Activated CD8-positive, alpha-beta memory T cell treated with anti-CD3 and anti-CD28 coated beads, Interleukin-2, amount 10 ng/mL, durations not matched to agents 7 days and 5 days (primary cell): ENCODE measurements around the gene TM6SF1. TPM values are rescaled to one million over a fixed set of nuclear protein-coding genes. Genes with fewer than 3 reads are reported as not detected.
"Not testable (repeated sequence)": the region's sequence is repeated elsewhere in the genome, so short reads cannot be mapped to it uniquely, and the experiment has no call there.

Source experiments
- ATAC-seq: fragments of 150-1000 bp; cut with Tn5 transposase; one replicate; pipeline ENCODE4 v1.10.0; 2021; ENCODE audit warnings: moderate library complexity
- CTCF ChIA-PET: fragments of 350-600 bp; sonication (Branson Sonifier 250); formaldehyde crosslinking; loops from one replicate; lab custom pipeline; 2021; ENCODE audit warnings: antibody characterized with exemption; lab: Charles Lee
- DNase-seq: peaks from one replicate; pipeline ENCODE4 v3.0.0-alpha.2; 2020
- H3K27ac Mint-ChIP-seq: one replicate; pipeline ENCODE4 v1.8.0; 2021; ENCODE audit warnings: mild to moderate bottlenecking, mixed read lengths
- H3K27me3 Mint-ChIP-seq: one replicate; pipeline ENCODE4 v1.8.0; 2021; ENCODE audit warnings: mixed read lengths
- H3K36me3 Mint-ChIP-seq: one replicate; pipeline ENCODE4 v1.8.0; 2021; ENCODE audit warnings: mild to moderate bottlenecking, mixed read lengths
- H3K4me1 Mint-ChIP-seq: one replicate; pipeline ENCODE4 v1.8.0; 2021; ENCODE audit warnings: mixed read lengths
- H3K4me3 Mint-ChIP-seq: one replicate; pipeline ENCODE4 v1.8.0; 2021; ENCODE audit warnings: mild to moderate bottlenecking, moderate library complexity, mixed read lengths
- H3K9me3 Mint-ChIP-seq: one replicate; pipeline ENCODE4 v1.8.0; 2022; ENCODE audit warnings: low read depth, mixed read lengths
- total RNA-seq, 2 experiments: library from RNA; stranded (reverse); gene quantifications; one replicate each; pipeline ENCODE4 v1.2.3, GENCODE V29; 2021

Gene TM6SF1
- total RNA-seq, 2 experiments from 2014 or later = 13.3 to 22.4 TPM

DNA sequence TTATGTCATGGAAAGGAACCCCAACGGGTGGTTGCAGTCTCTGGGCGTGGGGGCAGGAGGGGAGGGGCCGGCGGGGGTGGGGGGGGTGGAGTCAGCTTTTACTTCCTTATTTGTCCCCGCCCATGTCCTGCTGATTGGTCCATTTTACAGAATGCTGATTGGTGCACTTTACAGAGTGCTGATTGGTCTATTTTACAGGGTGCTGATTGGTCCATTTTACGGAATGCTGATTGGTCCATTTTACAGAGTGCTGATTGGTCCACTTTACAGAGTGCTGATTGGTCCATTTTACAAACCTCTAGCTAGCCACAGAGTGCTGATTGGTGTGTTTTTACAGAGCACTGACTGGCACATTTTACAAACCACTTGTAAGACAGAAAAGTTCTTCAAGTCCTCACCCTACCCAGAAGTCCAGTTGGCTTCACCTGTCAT lies 38.2 kb upstream of the TM6SF1 start:
- not testable (repeated sequence) for H3K4me3 Mint-ChIP-seq, ATAC-seq, H3K4me1 Mint-ChIP-seq, H3K27me3 Mint-ChIP-seq, H3K27ac Mint-ChIP-seq, H3K9me3 Mint-ChIP-seq
- H3K36me3 Mint-ChIP-seq = peaks cover 24% of the 10 kb centered on the region
- CTCF ChIA-PET = interaction anchor here (3.1 kb wide), 1 partner anchor 58 kb away, joined by 21 read pairs; the partner anchor contains the start of gene C15orf40
- DNase-seq = peak; percentile 45

DNA sequence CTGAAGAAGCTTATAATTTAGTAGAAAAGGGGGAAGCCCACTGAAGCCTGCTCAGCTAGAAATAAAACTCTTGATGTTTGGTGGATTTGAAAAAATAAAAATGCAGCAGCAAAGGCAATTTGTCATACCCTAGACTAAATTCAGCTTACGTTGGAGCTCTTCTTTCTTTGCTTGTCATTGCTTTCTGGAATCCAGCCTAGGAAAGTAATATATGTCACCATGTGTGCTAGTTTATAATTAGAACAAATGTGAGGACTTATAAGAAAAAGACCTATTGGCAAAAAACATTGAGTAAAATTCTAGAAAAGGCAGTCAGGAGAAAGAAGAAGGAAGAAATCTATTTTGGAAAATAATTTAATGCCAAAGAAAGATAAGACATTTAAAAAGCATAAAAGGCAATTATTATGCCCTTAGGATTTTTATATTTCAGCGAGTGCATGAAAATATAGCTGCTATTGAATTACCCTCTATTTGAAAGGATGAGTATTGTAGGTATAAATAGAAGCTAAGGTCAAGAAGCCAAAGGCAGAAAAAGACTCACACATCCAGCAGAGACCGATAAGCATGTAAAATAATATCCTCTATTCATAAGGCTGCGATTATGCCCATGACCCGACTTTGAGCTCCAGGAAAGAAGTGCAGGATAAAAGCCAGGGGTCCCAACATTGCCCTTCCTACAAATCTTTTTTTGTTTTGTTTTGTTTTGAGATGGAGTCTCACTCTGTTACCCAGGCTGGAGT lies 29.8 kb upstream of the TM6SF1 start:
- Mint-ChIP-seq H3K4me1 (peaks cover 14% of the 10 kb centered on the region), H3K9me3 (peaks cover 7% of the 10 kb centered on the region), H3K4me3 (no peak overlapping the region), H3K27ac (no peak overlapping the region), H3K36me3 (peaks cover 6% of the 10 kb centered on the region), H3K27me3 (peaks cover 38% of the 10 kb centered on the region)
- ATAC-seq (no peak), DNase-seq (no peak)
- CTCF ChIA-PET = no interaction called here

DNA sequence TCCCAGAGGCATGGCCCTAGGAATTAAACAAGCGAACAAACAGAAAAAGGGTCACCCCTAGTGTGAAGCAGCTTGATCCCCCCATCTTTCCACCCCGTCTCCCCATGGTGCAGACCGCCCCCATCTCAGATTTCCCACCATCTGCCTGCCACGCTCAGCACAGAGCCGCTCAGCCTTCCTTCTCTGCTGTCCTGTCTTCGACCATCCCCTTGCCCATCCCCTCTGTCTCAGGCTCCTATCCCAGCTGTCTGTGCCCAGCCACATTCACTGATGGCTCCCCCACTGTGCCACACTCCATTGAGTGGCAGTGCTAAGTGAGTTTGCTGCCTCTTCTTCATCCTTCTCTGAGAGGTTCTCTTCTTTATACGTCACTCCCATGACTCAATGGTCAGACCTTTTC lies 28.7 kb upstream of the TM6SF1 start:
- DNase-seq = no peak

DNA sequence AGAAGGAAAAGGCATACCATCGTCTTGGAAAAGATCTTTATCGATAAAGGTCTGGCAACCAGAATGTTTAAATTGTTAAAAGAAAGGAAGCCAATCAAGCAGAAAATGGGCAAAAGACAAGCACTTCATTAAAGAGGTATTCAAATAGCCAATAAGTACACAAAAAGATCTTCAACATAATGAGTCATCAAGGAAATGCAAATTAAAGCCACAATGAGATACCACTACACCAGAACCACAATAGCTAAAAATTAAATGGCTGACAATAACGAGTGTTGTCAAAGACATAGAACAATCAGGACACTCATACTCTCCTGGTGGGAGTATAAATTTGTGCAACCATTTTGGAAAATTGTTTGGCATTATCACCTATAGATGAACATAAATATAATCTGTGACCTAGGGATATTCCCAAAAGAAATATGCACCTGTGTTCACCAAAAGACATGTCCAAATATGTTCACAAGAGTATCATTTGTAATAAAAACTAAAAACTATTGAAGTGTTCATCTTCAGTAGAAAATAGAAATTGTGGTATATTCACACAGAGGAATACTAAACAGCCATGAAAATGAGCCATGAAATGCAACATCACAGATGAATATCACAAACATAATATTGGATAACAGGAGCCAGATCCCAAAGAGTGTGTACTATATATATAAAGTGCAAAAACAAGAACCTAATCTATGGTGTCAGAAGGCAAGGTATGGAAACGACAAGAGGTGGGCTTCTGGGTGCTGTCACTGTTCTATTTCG lies 26.0 kb upstream of the TM6SF1 start:
- CTCF ChIA-PET = interaction anchor here (1.1 kb wide), 1 partner anchor 41 kb away, joined by 3 read pairs; no protein-coding TSS in a partner anchor
- DNase-seq (no peak), ATAC-seq (peak; percentile 47)
- Mint-ChIP-seq H3K4me3 (no peak overlapping the region), H3K27ac (no peak overlapping the region), H3K36me3 (no peaks in the 10 kb centered on the region), H3K27me3 (peaks cover 56% of the 10 kb centered on the region), H3K4me1 (peaks cover 14% of the 10 kb centered on the region), H3K9me3 (no peaks in the 10 kb centered on the region)

More for the DNA sequence above, 28.7 kb upstream of the TM6SF1 start:
- ATAC-seq = no peak
- Mint-ChIP-seq H3K27ac (no peak overlapping the region), H3K9me3 (peaks cover 3% of the 10 kb centered on the region), H3K4me3 (no peak overlapping the region), H3K27me3 (peaks cover 47% of the 10 kb centered on the region), H3K4me1 (peaks cover 14% of the 10 kb centered on the region), H3K36me3 (peaks cover 3% of the 10 kb centered on the region)
- CTCF ChIA-PET = interaction anchor here (2.3 kb wide), 1 partner anchor 67 kb away, joined by 9 read pairs; the partner anchor contains the start of gene C15orf40

DNA sequence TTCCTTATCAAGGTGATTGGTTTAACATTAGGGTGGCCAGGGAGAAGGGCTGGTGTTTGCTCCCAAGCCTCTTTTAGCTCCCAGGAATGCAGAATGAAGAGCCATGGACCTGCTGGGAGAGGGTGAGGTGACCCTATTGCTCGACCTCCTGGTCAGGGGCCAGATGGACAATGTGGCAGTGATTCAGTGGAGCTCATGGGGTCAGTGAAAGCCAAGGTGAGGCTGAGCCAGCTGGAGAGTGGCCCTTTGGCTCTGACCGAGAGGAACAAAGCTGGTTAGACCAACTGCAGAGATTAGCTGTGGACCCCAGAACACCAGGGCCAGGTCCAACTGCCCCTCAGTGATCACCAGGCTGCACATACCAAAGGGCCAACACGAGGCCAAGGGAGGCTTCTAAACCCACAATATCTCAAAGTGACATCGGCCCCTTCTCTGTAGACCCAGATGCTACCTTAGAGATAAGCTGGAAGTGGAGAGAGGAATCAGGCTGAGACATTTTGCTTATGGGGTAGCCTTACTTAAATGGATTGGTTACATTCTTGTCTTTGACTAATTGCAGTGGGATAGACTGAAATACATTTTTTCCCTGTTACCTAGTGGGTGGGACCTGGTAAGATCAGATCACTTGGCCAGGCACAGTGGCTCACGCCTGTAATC lies 24.6 kb upstream of the TM6SF1 start:
- Mint-ChIP-seq H3K9me3 (no peaks in the 10 kb centered on the region), H3K27ac (no peak overlapping the region), H3K27me3 (peaks cover 59% of the 10 kb centered on the region), H3K36me3 (no peaks in the 10 kb centered on the region), H3K4me3 (no peak overlapping the region), H3K4me1 (peaks cover 14% of the 10 kb centered on the region)
- CTCF ChIA-PET = no interaction called here
- ATAC-seq = no peak
- DNase-seq = no peak

DNA sequence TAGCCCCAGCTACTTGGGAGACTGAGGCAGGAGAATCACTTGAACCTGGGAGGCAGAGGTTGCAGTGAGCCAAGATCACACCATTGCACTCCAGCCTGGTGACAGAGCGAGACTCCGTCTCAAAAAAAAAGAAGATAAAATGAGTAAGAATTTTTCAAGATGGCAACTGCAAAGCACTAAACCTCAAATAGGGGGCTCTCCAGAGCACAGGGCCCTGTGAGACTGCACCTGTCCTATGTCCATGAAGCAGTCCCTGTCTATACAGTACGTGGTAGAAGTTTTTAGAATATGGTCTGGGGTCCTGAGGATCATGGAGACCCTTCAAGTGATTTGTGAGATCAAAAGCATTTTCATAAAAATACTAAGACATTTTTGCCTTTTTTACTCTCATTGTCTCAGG lies 22.0 kb upstream of the TM6SF1 start:
- CTCF ChIA-PET, H3K9me3 Mint-ChIP-seq, ATAC-seq, H3K4me3 Mint-ChIP-seq, H3K27ac Mint-ChIP-seq, DNase-seq, H3K36me3 Mint-ChIP-seq: not testable (repeated sequence)
- Mint-ChIP-seq H3K27me3 (peaks cover 48% of the 10 kb centered on the region), H3K4me1 (peaks cover 11% of the 10 kb centered on the region)

DNA sequence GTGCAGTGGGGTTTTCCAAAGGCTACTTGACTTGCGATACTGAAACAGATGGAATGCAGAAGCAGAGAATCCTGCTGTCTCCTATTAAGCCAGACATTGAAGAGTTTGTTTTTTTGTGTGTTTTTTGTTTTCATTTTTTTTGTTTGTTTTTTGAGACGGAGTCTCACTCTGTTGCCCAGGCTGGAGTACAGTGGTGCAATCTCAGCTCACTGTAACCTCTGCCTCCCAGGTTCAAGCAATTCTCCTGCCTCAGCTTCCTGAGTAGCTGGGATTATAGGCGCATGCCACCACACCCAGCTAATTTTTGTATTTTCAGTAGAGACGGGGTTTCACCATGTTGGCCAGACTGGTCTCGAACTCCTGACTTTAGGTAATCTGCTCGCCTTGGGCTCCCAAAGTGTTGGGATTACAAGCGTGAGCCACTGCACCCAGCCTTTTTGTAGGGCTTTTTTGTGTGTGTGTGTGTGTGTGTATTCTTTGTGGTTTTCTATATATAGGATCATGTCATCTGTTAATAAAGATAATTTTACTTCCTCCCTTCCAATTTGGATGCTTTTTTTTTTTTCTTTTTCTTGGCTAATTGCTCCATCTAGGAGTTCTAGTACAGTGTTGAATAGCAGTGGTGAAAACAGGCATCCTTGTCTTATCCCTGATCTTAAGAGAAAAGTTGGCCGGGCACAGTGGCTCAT lies 21.4 kb upstream of the TM6SF1 start:
- DNase-seq, H3K27ac Mint-ChIP-seq, H3K36me3 Mint-ChIP-seq, ATAC-seq, H3K4me3 Mint-ChIP-seq, CTCF ChIA-PET, H3K9me3 Mint-ChIP-seq, H3K4me1 Mint-ChIP-seq: not testable (repeated sequence)
- H3K27me3 Mint-ChIP-seq = peaks cover 49% of the 10 kb centered on the region

DNA sequence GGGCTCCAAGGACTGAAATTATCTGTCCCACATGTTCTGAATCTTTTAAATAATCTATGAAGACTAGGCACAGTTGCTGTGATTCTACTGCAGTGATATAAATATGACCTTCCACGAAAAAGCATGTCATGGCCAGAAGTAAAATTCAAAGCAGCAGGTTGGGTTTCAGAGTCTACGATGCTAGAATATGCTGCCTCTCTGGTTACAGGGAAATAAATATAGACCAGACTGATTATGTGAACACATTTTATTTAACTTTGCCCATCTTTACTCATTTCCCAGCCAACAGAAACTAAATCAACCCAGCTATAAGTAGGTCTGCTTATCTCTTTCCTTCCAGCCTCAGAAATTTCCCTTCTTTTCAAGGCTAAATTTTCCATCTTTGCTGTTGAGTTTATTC lies 19.9 kb upstream of the TM6SF1 start:
- no peak overlapping the region for H3K27ac Mint-ChIP-seq
- H3K4me1 Mint-ChIP-seq = peaks cover 6% of the 10 kb centered on the region
- no peaks in the 10 kb centered on the region for H3K36me3 Mint-ChIP-seq
- CTCF ChIA-PET = no interaction called here
- DNase-seq = no peak
- H3K27me3 Mint-ChIP-seq = peaks cover 43% of the 10 kb centered on the region
- ATAC-seq = no peak
- H3K9me3 Mint-ChIP-seq = no peaks in the 10 kb centered on the region
- no peak overlapping the region for H3K4me3 Mint-ChIP-seq

DNA sequence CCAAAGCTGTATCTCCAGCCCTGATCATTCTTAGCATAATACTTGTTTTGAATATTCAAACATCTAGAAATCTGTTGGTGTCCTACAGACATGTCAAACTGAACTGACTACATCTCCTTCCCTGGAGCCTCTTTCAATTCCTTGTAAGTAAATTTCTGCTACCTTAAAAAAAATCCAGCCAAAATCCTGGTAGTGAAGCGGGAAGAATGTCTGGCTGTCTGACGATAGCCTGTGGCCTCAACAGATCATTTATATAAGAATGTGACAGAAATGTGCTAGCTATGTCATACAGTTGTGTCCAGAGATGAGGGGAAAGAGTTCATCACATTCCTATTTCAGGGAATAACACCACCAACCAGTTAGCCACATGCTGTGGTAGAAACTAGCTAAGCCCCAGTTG lies 18.6 kb upstream of the TM6SF1 start:
- Mint-ChIP-seq H3K27ac (no peak overlapping the region), H3K9me3 (no peaks in the 10 kb centered on the region), H3K36me3 (no peaks in the 10 kb centered on the region), H3K27me3 (peaks cover 32% of the 10 kb centered on the region), H3K4me3 (no peak overlapping the region), H3K4me1 (peaks cover 6% of the 10 kb centered on the region)
- ATAC-seq = no peak
- no peak for DNase-seq
- CTCF ChIA-PET = no interaction called here

DNA sequence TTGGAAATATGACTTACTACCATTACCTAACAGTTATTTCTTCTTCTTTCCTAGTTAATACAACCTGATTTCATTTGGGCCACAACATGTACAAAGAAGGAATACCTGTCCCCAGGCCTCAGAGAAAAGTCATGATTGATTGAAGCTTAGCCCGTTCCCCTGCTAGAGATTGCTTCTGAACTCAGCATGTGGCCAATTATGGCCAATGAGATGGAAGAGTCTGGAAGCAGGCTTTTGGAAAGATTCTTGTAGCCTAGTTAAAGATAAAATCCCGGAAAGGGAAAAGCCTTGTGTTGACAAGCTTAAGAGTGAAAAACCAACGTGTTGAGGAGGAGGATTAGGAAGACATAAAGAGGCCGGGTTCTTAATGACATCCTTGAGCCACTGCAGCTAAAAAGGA lies 17.0 kb upstream of the TM6SF1 start:
- Mint-ChIP-seq H3K36me3 (no peaks in the 10 kb centered on the region), H3K27me3 (peaks cover 31% of the 10 kb centered on the region), H3K9me3 (no peaks in the 10 kb centered on the region), H3K4me1 (peaks cover 6% of the 10 kb centered on the region), H3K4me3 (no peak overlapping the region), H3K27ac (no peak overlapping the region)
- no peak for DNase-seq
- no peak for ATAC-seq
- CTCF ChIA-PET = no interaction called here

DNA sequence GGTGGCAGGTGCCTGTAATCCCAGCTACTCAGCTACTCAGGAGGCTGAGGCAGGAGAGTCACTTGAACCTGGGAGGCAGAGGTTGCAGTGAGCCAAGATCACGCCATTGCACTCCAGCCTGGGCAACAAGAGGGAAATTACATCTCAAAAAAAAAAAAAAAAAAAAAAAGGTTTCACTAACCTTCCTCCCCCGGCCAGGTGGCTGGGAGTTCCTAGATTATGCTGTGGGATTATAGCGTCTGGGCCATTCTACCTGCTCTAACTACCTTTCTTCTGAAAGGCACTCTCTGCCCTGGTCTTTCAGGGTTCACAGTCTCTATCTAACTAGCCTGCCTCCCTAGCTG lies 15.5 kb upstream of the TM6SF1 start:
- ATAC-seq, CTCF ChIA-PET: not testable (repeated sequence)

DNA sequence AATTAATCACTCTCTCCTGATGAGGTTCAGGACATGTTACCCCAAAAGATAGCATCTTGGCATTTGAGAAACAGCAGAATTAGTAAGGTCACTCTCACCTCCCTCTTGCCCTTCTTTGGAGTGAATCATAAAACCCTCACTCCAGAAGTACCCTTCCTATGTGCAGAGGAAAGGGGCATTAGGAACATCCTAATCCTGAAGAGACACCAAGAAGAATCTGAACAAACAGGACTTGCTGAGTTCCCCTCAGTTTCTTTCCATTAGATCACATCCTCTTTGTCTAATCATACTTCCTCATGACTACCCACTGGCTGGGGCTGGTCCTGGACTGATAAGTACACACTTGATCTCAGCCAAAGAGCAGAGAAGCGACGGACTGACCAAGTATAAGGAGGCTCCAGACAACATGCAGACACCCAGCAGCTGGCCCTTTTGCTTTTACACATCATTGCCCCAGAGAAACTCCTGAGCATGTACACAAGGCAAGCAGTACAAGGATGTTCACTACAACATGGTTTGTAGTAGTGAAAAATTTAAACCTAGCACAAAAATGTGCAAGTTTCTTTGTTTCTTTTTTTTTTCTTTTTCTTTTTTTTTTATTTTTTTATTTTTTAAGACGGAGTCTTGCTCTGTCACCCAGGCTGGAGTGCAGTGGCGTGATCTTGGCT lies 15.0 kb upstream of the TM6SF1 start:
- Mint-ChIP-seq H3K27me3 (peaks cover 35% of the 10 kb centered on the region), H3K4me1 (peaks cover 6% of the 10 kb centered on the region), H3K9me3 (no peaks in the 10 kb centered on the region), H3K27ac (no peak overlapping the region), H3K36me3 (no peaks in the 10 kb centered on the region), H3K4me3 (no peak overlapping the region)
- no peak for DNase-seq
- CTCF ChIA-PET = no interaction called here
- ATAC-seq = peak; percentile 27

More for the DNA sequence above, 15.5 kb upstream of the TM6SF1 start:
- H3K4me1 Mint-ChIP-seq, H3K36me3 Mint-ChIP-seq, H3K27ac Mint-ChIP-seq, H3K4me3 Mint-ChIP-seq, DNase-seq, H3K9me3 Mint-ChIP-seq: not testable (repeated sequence)
- peaks cover 36% of the 10 kb centered on the region for H3K27me3 Mint-ChIP-seq

DNA sequence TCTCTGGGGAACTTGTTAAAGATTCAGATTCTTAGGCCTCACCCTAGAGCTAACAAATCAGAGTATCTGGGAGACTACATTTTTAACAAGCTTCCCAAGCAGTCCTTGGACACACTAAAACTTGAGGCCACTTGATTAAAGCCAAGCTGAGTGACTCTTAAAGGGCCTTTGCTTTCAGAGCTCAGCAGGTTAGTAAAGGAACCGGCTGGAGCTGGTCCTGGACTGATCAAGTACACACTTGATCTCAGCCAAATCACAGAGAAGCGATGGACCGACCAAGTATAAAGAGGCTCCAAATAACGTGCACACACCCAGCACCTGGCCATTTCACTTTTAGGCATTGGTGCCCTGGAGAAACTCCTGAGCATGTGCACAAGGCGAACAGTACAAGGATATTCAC lies 12.9 kb upstream of the TM6SF1 start:
- Mint-ChIP-seq H3K4me3 (no peak overlapping the region), H3K27ac (no peak overlapping the region), H3K4me1 (peaks cover 6% of the 10 kb centered on the region), H3K36me3 (no peaks in the 10 kb centered on the region), H3K9me3 (peaks cover 5% of the 10 kb centered on the region), H3K27me3 (peaks cover 42% of the 10 kb centered on the region)
- CTCF ChIA-PET = no interaction called here
- ATAC-seq = no peak
- DNase-seq = no peak
